ENCODE measurements around the gene ZNF628.

DNA sequence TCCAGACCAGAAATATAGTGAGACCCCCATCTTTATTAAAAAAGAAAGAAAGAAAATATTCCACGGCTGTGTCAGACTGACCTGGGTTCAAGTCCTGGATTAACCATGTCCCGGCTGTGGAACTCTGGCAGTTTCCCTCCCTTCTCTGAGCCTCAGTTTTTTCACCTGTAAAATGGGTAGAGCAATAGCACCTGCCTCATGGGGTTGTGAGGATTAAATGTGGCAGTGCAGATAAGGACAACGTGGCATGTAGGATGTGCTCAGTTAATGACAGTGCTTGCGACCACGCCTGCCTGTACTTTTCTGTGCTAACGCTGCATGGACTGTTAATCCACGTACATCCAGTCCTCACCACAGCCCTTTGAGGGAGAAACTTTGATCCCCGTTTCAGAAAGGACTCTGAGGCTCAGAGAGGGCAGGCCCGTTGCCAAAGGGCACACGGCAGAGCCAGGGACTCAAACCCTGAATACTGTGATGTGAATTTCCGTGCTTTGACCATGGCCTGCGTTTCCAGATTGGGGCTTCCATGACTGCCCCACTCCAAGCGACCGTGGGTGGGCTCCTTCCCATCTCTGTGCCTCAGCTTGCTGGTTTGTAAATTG, 44.4 kb downstream of the ZNF628 start:
- TF ChIP-seq POLR2A (IDR thresholded peaks at IDR 0.05) (no peak), CTCF (IDR thresholded peaks at IDR 0.05) (no peak), POLR2AphosphoS5 (IDR thresholded peaks at IDR 0.05) (no peak)
